ENCODE results near the gene BCL2.

Gene BCL2

GRCh38 chr18:63177919-63178821, 141.4 kb downstream of the BCL2 start:
- TF ChIP-seq NFIC (IDR thresholded peaks at IDR 0.05): no peak
- TF ChIP-seq FOXM1 (IDR thresholded peaks at IDR 0.05; ENCODE audit: borderline replicate concordance, low read depth): no peak
- TF ChIP-seq REST (IDR thresholded peaks at IDR 0.05; ENCODE audit: low read depth): no peak
- TF ChIP-seq EP300 (IDR thresholded peaks at IDR 0.05; ENCODE audit: borderline replicate concordance): no peak
- TF ChIP-seq ZBTB7A (IDR thresholded peaks at IDR 0.05; ENCODE audit: low read depth): no peak
- no peak for TF ChIP-seq TAF1 (IDR thresholded peaks at IDR 0.05; ENCODE audit: low read depth)
- TF ChIP-seq, protein P1, sequence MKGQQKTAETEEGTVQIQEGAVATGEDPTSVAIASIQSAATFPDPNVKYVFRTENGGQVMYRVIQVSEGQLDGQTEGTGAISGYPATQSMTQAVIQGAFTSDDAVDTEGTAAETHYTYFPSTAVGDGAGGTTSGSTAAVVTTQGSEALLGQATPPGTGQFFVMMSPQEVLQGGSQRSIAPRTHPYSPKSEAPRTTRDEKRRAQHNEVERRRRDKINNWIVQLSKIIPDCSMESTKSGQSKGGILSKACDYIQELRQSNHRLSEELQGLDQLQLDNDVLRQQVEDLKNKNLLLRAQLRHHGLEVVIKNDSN (IDR thresholded peaks at IDR 0.05): no peak
- TF ChIP-seq RAD21 (IDR thresholded peaks at IDR 0.05; ENCODE audit: low read depth): no peak
- no peak for TF ChIP-seq TEAD4 (IDR thresholded peaks at IDR 0.05)
- TF ChIP-seq TCF12 (IDR thresholded peaks at IDR 0.05; ENCODE audit: low read depth): no peak
- no peak for TF ChIP-seq MAX (IDR thresholded peaks at IDR 0.05)
- no peak for TF ChIP-seq EGR1 (IDR thresholded peaks at IDR 0.05)
- no peak for TF ChIP-seq CREB1 (IDR thresholded peaks at IDR 0.05; ENCODE audit: low read depth)
- no peak for TF ChIP-seq CEBPB (IDR thresholded peaks at IDR 0.05)
- no peak for TF ChIP-seq YY1 (IDR thresholded peaks at IDR 0.05; ENCODE audit: low read depth)

DNA sequence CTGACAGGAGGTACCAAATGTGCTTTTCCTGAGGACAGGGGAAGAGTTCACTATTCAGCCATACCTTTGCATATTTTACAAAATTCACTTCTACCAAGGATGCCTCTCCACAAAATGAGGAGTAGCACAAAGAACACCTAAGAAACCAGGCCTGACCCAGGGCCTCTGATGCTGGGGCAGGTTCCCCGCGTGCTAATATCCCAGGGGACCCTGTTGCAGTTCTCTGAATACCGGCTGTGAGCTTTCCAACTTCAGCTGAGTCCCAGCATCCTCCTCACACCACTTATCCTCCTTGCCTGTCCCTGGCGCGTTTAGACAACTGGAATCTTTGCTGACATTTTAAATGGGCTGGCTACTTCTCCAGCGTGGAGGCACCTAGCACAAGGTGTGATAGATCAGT, 142.3 kb downstream of the BCL2 start:
- no peak for TF ChIP-seq EP300 (IDR thresholded peaks at IDR 0.05; ENCODE audit: borderline replicate concordance)
- no peak for TF ChIP-seq CREB1 (IDR thresholded peaks at IDR 0.05; ENCODE audit: low read depth)
- no peak for TF ChIP-seq YY1 (IDR thresholded peaks at IDR 0.05; ENCODE audit: low read depth)
- TF ChIP-seq TCF12 (IDR thresholded peaks at IDR 0.05; ENCODE audit: low read depth): no peak
- no peak for TF ChIP-seq EGR1 (IDR thresholded peaks at IDR 0.05)
- TF ChIP-seq TAF1 (IDR thresholded peaks at IDR 0.05; ENCODE audit: low read depth): no peak
- no peak for TF ChIP-seq NFIC (IDR thresholded peaks at IDR 0.05)
- TF ChIP-seq CEBPB (IDR thresholded peaks at IDR 0.05): no peak
- no peak for TF ChIP-seq MAX (IDR thresholded peaks at IDR 0.05)
- TF ChIP-seq REST (IDR thresholded peaks at IDR 0.05; ENCODE audit: low read depth): no peak
- TF ChIP-seq, protein P1 (IDR thresholded peaks at IDR 0.05): no peak
- no peak for TF ChIP-seq ZBTB7A (IDR thresholded peaks at IDR 0.05; ENCODE audit: low read depth)
- no peak for TF ChIP-seq FOXM1 (IDR thresholded peaks at IDR 0.05; ENCODE audit: borderline replicate concordance, low read depth)

GRCh38 chr18:63175264-63175663, 144.3 kb downstream of the BCL2 start:
- no peak for TF ChIP-seq ZBTB7A (IDR thresholded peaks at IDR 0.05; ENCODE audit: low read depth)
- no peak for TF ChIP-seq TCF12 (IDR thresholded peaks at IDR 0.05; ENCODE audit: low read depth)
- TF ChIP-seq NFIC (IDR thresholded peaks at IDR 0.05): no peak
- no peak for TF ChIP-seq CEBPB (IDR thresholded peaks at IDR 0.05)
- TF ChIP-seq EP300 (IDR thresholded peaks at IDR 0.05; ENCODE audit: borderline replicate concordance): no peak
- no peak for TF ChIP-seq TEAD4 (IDR thresholded peaks at IDR 0.05)
- TF ChIP-seq REST (IDR thresholded peaks at IDR 0.05; ENCODE audit: low read depth): no peak
- no peak for TF ChIP-seq EGR1 (IDR thresholded peaks at IDR 0.05)
- no peak for TF ChIP-seq RAD21 (IDR thresholded peaks at IDR 0.05; ENCODE audit: low read depth)
- no peak for TF ChIP-seq FOXM1 (IDR thresholded peaks at IDR 0.05; ENCODE audit: borderline replicate concordance, low read depth)

DNA sequence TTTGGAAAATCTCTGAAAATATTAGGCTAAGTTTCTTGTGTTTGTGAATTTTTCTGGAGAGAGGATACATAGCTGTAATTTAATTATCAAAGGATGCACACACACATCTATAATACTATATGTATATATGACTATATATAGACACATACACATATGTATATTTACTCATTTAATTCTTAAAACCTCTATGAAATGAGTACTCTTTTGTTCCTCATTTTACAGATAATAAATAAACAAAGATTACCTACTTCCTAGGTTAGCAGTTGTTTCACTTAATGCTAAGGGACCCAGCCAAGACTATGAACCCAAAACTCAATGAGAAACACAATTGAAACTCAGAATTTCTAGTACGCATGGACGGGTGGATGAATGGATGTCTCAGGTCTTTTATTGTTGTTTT, 145.6 kb downstream of the BCL2 start:
- no peak for TF ChIP-seq ZBTB7A (IDR thresholded peaks at IDR 0.05; ENCODE audit: low read depth)
- TF ChIP-seq, protein P1 (IDR thresholded peaks at IDR 0.05): no peak
- no peak for TF ChIP-seq MAX (IDR thresholded peaks at IDR 0.05)
- TF ChIP-seq EP300 (IDR thresholded peaks at IDR 0.05; ENCODE audit: borderline replicate concordance): no peak
- TF ChIP-seq RAD21 (IDR thresholded peaks at IDR 0.05; ENCODE audit: low read depth): no peak
- no peak for TF ChIP-seq TAF1 (IDR thresholded peaks at IDR 0.05; ENCODE audit: low read depth)
- no peak for TF ChIP-seq FOXM1 (IDR thresholded peaks at IDR 0.05; ENCODE audit: borderline replicate concordance, low read depth)
- TF ChIP-seq TCF12 (IDR thresholded peaks at IDR 0.05; ENCODE audit: low read depth): no peak
- TF ChIP-seq NFIC (IDR thresholded peaks at IDR 0.05): no peak

Data from Ishikawa (cell line).